ENCODE data around the gene SCAF1.

The SCAF1 gene

GRCh38 chr19:49664171-49665035 is 22.4 kb downstream of the SCAF1 start:
- peak; percentile 74 for DNase-seq

DNA sequence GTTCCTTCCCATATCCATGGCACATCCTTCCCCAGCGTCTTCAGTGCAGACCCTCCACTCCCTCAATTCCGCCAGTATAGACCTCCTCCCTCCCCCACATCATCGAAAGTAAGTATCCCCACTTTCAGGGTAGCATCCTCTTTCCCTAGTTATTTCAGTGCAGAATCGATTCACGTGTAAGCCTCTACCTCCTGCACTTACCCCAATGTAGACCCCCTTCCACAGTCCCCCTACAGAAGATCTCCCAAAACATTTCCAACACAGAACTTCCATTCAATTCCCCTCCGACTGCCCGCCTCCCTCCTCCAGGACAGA is 23.0 kb downstream of the SCAF1 start:
- no peak for DNase-seq

GRCh38 chr19:49665351-49666119 is 23.5 kb downstream of the SCAF1 start, which contains the start of the genes BCL2L12 and IRF3:
Gene BCL2L12, plus strand, starts transcription at chr19:49665933. Its CDS starts 760 bp downstream, at chr19:49666693.
Gene IRF3, minus strand, starts transcription at chr19:49665857. Its CDS starts 1,019 bp downstream, at chr19:49664838.
- peak; percentile 88 for DNase-seq

GRCh38 chr19:49666120-49666444 is 24.1 kb downstream of the SCAF1 start:
- DNase-seq: no peak

DNA sequence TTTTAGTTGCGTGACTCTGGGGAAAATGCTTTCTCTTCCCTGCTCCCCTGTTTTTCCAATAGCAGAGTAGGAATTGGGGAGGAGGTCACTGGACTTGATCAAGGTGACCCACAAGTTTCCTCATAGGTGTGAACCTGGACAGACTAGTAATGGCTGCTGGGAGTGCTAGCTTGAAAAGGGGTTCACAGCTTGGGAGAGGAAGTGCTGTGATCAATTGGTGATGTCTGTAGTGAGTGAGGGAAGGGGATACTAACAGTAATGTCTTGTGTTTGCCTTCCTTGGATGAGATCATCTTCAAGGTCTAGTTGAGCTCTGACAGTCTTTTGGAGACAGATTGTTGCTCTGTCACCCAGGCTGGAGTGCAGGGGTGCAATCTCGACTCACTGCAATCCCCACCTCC is 25.5 kb downstream of the SCAF1 start:
- DNase-seq: no peak

- no peak for DNase-seq
These were observed 27.5 kb downstream of the SCAF1 start for GRCh38 chr19:49669516-49669915.

DNA sequence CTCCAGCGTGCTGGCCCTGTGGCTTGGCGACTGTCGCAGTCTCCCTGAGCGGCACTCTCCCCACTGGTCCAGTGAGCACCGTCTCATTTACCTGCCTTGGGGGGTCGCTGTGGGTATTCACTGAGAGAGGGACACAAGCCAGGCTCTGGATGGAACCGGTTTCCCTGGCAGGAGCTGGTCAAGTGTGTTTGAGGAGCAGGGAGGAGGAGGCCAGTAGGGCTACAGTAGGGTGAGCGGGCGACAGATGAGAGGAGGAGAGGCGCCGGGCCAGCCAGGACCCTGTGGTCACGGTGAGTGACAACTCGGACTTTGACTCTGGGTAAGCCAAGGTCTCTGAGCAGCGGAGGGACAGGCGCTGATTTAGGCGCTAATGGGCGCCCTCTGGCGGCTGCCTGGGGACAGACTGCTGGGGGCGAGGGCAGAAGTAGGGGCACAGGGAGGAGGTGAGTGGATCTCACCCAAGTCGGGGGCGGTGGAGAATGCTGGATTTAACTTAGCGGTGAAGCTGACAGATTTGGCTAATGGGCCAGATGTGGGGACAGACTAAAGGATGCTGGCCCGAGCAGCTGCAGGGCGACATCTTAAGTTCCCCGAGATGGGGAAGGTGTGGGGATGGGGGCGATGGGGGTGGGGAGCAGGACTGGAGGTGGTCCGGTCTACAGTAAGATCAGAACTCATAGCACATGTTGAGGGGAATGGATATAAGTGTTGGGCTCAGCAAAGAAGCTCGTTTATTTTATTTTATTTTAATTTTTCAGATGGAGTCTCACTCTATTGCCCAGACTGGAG is 30.3 kb downstream of the SCAF1 start:
- peak; percentile 77 for DNase-seq

- peak; percentile 95 for DNase-seq
These were observed 34.3 kb downstream of the SCAF1 start for GRCh38 chr19:49676136-49676783.

- peak; percentile 96 for DNase-seq
These were observed 34.8 kb downstream of the SCAF1 start for GRCh38 chr19:49676784-49677230.

GRCh38 chr19:49677231-49677900 is 35.4 kb downstream of the SCAF1 start, which contains the start of gene PRMT1:
Gene PRMT1, plus strand, starts transcription at chr19:49677271. Its CDS starts 10 bp downstream, at chr19:49677281.
- no peak for DNase-seq

DNA sequence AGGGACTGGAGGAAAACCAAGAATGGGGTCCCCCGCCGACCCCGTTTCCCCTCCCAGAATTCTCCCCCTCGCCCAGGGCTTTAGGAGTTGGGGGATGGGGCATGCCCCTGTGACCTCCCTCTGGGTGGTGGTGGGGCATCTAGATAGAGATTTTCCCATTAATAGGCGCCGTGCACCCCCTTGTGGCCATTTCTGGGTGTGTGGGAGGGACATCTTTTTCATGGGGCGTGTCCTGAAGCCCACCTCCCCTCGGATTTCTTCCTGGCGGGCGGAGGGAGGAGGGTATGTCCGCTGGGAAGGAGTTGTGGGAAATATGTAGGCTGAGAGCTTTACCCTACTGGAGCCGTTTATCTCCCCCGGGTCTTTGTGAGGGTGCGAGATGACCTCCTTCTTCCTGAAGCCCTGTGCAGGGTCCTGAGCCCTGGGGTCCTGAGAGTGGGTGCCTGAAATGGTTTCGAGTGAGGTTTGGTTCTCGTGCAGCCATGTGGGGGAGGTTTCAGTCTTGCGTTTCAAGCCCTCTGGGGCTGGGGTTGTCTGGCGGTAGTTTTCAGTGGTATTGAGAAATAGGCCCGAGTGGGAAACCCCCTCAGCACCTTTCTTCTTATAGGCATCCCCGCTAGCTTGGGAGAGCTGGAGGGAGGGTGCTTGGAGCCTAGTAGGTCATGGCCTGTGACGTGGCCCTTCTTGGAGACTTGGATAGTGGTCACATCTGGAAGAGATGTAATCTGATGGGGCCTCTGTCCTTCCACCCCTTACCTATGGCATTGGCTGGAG is 36.1 kb downstream of the SCAF1 start:
- DNase-seq: peak; percentile 79

DNA sequence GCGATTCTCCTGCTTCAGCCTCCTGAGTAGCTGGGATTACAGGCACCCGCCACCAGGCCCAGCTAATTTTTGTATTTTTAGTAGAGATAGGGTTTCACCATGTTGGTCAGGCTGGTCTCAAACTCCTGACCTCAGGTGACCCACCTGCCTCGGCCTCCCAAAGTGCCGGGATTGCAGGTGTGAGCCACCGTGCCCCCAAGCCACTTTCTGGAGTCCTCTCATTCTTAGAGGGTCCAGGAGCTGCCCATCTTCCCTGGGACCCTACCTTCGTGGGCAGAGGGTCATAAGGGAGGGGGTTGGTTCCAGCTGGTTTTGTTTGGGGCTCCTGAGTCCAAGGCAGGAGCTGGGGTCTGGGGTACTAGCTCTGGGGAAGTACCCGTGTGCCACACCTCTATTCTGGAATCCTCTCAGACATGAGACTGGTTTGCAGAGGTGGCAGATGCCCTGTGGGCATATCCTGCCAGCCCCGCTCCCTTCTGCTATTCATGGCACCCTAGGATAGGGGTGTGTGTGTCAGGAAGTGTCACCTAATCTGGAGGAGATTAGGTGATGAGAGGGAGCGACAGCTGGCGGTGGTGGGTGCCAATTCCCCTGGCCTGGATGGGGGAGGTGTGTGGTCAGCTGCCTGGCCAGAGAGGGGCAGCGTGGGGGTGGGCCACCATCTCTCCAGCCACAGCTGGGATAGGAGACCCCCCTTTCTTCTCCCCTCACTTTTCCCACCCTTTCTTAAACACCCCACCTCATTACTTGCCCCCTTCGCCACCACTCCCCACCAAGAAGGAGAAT is 37.2 kb downstream of the SCAF1 start:
- DNase-seq: no peak

DNA sequence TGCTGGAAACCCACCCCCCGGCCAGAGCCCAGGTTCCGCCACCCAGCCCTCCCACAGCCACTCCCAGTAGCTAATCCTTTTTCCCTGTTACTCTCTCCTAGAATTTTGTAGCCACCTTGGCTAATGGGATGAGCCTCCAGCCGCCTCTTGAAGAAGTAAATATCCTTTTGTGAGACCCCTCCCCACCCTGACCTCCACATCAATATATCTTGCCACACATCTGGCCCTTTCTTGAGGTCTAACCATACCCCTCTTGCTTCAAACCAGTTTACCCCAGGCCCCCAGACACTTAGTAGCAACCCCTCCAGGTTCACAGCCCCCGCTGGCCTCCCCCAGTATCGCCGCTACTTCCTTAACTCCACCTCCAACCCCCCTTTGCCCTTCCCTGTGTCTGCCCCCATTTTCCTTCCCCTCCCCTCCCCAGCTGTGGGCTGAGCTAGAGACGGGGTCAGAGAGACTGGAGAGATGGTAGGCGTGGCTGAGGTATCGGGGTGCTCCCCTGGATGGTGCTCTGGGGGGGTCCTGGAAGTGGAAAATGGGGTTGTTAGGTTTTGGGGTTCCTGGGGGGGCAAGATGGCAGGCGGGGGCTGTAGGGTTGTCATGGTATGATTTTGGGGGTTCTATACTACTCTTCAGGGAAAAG is 37.9 kb downstream of the SCAF1 start:
- DNase-seq: no peak

- DNase-seq: peak; percentile 77
These were observed 38.7 kb downstream of the SCAF1 start for GRCh38 chr19:49680421-49681351.

- DNase-seq: no peak
These were observed 39.8 kb downstream of the SCAF1 start for GRCh38 chr19:49681830-49682229.

DNA sequence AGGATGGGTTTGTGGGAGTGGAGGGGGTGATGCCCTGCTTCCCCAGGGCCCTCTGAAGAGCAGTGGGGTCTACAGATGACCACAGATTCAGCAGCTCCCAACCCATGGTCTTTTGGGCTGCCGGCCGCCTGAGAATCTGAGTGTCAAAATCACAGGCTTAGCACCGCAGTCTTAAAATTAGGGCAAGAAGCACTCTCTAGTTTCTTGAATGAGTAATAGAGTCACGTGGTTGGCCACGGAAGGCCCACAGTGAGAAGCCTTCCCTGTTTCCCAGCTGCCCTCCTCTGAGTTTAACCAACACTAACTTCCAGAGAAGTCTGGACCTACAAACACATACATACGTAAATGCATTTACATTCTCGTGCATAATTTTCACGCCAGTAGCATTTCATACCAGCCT is 40.3 kb downstream of the SCAF1 start:
- DNase-seq: no peak

GRCh38 chr19:49683814-49684250 is 41.8 kb downstream of the SCAF1 start:
- no peak for DNase-seq
